Measurements from ENCODE around the gene NTNG1.
"Not testable (repeated sequence)": the region's sequence is repeated elsewhere in the genome, so short reads cannot be mapped to it uniquely, and the experiment has no call there.

Gene NTNG1

DNA sequence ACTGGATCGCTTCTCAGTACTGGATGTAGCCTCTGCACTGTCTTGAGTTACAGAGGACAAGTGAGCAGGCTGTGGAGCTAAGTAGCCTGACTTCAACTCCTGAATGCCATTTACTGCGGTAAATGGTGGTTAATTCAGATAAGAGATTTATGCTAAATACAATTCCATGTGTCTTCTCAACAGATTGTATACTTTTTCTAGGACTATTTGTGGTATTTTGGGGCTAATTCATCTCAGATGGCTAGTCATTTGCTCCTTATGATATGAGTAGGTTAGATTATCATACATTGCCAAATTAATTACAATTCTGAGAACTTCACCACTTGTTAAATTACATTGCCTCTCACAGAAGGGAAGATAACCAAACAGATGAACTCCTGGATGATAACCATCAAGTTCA lies 90.5 kb downstream of the NTNG1 start:
- no peaks in the 10 kb centered on the region for H3K36me3 ChIP-seq (ENCODE audit: insufficient read depth)
- no peaks in the 10 kb centered on the region for H3K4me1 ChIP-seq (ENCODE audit: low read depth, poor library complexity, severe bottlenecking)
- H3K4me2 ChIP-seq, result no peak overlapping the region
- H3K27me3 ChIP-seq (ENCODE audit: insufficient read depth, low read depth), result no peaks in the 10 kb centered on the region
- H3K9ac ChIP-seq, result no peak overlapping the region
- no peaks in the 10 kb centered on the region for H3K79me2 ChIP-seq (ENCODE audit: insufficient read depth, low read depth)
- no peak overlapping the region for H3K4me3 ChIP-seq (IDR thresholded peaks at IDR 0.05; ENCODE audit: insufficient read depth, low read depth, low read length)
- H3K27ac ChIP-seq, result no peak overlapping the region
- TF ChIP-seq, protein P1, sequence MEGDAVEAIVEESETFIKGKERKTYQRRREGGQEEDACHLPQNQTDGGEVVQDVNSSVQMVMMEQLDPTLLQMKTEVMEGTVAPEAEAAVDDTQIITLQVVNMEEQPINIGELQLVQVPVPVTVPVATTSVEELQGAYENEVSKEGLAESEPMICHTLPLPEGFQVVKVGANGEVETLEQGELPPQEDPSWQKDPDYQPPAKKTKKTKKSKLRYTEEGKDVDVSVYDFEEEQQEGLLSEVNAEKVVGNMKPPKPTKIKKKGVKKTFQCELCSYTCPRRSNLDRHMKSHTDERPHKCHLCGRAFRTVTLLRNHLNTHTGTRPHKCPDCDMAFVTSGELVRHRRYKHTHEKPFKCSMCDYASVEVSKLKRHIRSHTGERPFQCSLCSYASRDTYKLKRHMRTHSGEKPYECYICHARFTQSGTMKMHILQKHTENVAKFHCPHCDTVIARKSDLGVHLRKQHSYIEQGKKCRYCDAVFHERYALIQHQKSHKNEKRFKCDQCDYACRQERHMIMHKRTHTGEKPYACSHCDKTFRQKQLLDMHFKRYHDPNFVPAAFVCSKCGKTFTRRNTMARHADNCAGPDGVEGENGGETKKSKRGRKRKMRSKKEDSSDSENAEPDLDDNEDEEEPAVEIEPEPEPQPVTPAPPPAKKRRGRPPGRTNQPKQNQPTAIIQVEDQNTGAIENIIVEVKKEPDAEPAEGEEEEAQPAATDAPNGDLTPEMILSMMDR (conservative IDR thresholded peaks at IDR 0.05; ENCODE audit: low read depth, low read length), result no peak
- no peak overlapping the region for H2AFZ ChIP-seq (ENCODE audit: low read depth)
- H4K20me1 ChIP-seq (ENCODE audit: insufficient read depth), result no peaks in the 10 kb centered on the region

DNA sequence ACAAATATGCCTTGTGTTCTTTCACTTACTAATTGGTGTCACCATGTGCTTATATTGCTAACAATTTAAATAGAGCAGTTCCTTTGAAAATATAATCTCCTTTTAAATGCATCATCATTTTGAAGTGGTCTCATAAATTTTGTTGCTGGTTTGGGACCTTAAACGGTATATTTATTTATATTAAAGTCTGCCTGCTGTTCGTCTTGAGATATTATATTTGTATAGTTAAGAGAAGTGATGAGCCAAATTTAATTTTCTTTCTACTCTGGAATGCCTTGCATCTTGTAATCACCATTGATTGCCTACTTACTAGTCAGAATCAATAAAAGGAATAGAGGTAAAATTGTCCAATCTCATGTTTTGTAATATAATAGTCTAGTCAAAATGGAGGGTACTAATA lies 91.6 kb downstream of the NTNG1 start:
- H3K4me1 ChIP-seq (ENCODE audit: low read depth, poor library complexity, severe bottlenecking), result no peaks in the 10 kb centered on the region
- no peaks in the 10 kb centered on the region for H3K36me3 ChIP-seq (ENCODE audit: insufficient read depth)
- H2AFZ ChIP-seq (ENCODE audit: low read depth), result no peak overlapping the region
- H3K27me3 ChIP-seq (ENCODE audit: insufficient read depth, low read depth), result no peaks in the 10 kb centered on the region
- no peak overlapping the region for H3K4me3 ChIP-seq (IDR thresholded peaks at IDR 0.05; ENCODE audit: insufficient read depth, low read depth, low read length)
- H3K27ac ChIP-seq, result no peak overlapping the region
- H3K4me2 ChIP-seq, result no peak overlapping the region
- H3K9ac ChIP-seq, result no peak overlapping the region
- TF ChIP-seq, protein P1 (conservative IDR thresholded peaks at IDR 0.05; ENCODE audit: low read depth, low read length), result no peak
- no peaks in the 10 kb centered on the region for H4K20me1 ChIP-seq (ENCODE audit: insufficient read depth)
- no peaks in the 10 kb centered on the region for H3K79me2 ChIP-seq (ENCODE audit: insufficient read depth, low read depth)

DNA sequence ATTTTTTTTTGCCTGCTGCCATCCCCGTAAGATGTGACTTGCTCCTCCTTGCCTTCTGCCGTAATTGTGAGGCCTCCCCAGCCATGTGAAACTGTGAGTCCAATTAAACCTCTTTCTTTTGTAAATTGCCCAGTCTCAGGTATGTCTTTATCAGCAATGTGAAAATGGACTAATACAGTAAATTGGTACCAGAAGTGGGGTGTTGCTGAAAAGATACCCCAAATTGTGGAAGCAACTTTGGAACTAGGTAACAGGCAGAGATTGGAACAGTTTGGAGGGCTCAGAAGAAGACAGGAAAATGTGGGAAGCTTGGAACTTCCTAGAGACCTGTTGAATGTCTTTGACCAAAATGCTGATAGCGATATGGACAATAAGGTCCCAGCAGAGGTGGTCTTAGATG lies 95.9 kb downstream of the NTNG1 start:
- not testable (repeated sequence) for H3K4me3 ChIP-seq (IDR thresholded peaks at IDR 0.05; ENCODE audit: insufficient read depth, low read depth, low read length); H3K36me3 ChIP-seq (ENCODE audit: insufficient read depth); H4K20me1 ChIP-seq (ENCODE audit: insufficient read depth); H3K9ac ChIP-seq; H3K27me3 ChIP-seq (ENCODE audit: insufficient read depth, low read depth); H3K79me2 ChIP-seq (ENCODE audit: insufficient read depth, low read depth); H3K4me1 ChIP-seq (ENCODE audit: low read depth, poor library complexity, severe bottlenecking); H3K4me2 ChIP-seq; H3K27ac ChIP-seq; H2AFZ ChIP-seq (ENCODE audit: low read depth)

DNA sequence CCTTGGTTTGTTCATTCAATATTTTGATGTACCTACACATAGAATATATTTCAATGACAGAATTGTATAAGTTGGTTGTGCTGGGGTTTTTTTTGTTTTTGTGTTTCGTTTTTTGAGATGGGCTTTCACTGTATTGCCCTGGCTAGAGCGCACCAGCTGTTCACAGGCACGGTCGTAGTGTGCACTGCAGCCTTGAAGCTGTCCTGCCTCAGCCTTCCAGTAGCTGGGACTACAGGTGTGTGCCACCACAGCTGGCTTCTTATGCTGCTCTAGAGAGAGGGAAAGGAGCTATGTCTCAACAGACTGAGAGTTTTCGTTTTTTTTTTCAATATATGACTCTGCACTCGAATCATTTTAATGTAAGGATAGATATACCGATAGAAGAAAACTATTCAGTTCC lies 102.6 kb downstream of the NTNG1 start:
- Histone ChIP-seq H3K27ac (no peak overlapping the region), H3K36me3 (ENCODE audit: insufficient read depth) (no peaks in the 10 kb centered on the region), H4K20me1 (ENCODE audit: insufficient read depth) (no peaks in the 10 kb centered on the region), H3K4me1 (ENCODE audit: low read depth, poor library complexity, severe bottlenecking) (no peaks in the 10 kb centered on the region), H3K4me2 (no peak overlapping the region), H3K4me3 (IDR thresholded peaks at IDR 0.05; ENCODE audit: insufficient read depth, low read depth, low read length) (no peak overlapping the region), H3K27me3 (ENCODE audit: insufficient read depth, low read depth) (no peaks in the 10 kb centered on the region), H2AFZ (ENCODE audit: low read depth) (no peak overlapping the region), H3K9ac (no peak overlapping the region), H3K79me2 (ENCODE audit: insufficient read depth, low read depth) (no peaks in the 10 kb centered on the region)
- TF ChIP-seq, protein P1 (conservative IDR thresholded peaks at IDR 0.05; ENCODE audit: low read depth, low read length), result no peak

DNA sequence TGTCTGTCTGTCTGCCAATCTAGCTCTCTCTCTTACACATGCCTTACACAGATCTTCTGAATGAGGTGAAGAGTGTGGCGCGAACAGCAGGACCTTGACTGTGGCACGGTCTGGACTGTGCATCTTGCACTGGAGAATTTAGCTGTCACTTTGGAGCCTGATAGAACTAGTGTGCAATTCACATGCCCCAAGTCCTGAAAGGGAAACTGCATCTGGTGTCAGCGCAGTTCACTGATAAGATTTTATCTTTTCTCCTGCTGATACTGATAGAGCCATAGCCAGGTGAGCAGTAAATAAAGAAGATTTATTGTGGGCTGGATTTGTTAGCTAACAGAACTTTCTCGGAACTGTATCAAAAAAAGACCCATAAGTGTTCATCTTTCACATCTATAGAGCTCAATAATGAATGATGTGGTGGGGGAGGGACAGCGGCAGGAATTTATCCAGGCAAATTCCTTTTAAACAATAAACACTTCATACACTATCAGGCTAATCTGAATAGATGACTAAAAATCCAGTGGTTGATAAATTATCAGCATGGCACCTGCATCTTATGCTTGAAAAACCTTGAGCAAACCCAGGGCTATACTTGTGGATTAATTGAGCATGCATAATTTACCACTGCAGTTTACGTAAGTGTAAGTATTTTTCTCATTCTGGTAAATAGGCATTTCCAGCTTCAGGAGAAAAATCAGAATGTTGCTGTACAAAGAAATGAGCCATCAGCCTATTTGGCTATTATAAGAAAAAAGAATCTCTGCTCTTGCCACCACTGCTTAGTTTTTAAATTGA lies 104.1 kb downstream of the NTNG1 start:
- Histone ChIP-seq H3K9ac (no peak overlapping the region), H3K27me3 (ENCODE audit: insufficient read depth, low read depth) (no peaks in the 10 kb centered on the region), H3K4me1 (ENCODE audit: low read depth, poor library complexity, severe bottlenecking) (peaks cover 9% of the 10 kb centered on the region), H2AFZ (ENCODE audit: low read depth) (no peak overlapping the region), H3K4me2 (no peak overlapping the region), H3K36me3 (ENCODE audit: insufficient read depth) (no peaks in the 10 kb centered on the region), H3K4me3 (IDR thresholded peaks at IDR 0.05; ENCODE audit: insufficient read depth, low read depth, low read length) (no peak overlapping the region), H4K20me1 (ENCODE audit: insufficient read depth) (no peaks in the 10 kb centered on the region), H3K79me2 (ENCODE audit: insufficient read depth, low read depth) (no peaks in the 10 kb centered on the region), H3K27ac (no peak overlapping the region)
- TF ChIP-seq, protein P1 (conservative IDR thresholded peaks at IDR 0.05; ENCODE audit: low read depth, low read length), result no peak
